ENCODE results near the gene RAD51B.
"Not testable (repeated sequence)": the region's sequence is repeated elsewhere in the genome, so short reads cannot be mapped to it uniquely, and the experiment has no call there.

RAD51B gene

DNA sequence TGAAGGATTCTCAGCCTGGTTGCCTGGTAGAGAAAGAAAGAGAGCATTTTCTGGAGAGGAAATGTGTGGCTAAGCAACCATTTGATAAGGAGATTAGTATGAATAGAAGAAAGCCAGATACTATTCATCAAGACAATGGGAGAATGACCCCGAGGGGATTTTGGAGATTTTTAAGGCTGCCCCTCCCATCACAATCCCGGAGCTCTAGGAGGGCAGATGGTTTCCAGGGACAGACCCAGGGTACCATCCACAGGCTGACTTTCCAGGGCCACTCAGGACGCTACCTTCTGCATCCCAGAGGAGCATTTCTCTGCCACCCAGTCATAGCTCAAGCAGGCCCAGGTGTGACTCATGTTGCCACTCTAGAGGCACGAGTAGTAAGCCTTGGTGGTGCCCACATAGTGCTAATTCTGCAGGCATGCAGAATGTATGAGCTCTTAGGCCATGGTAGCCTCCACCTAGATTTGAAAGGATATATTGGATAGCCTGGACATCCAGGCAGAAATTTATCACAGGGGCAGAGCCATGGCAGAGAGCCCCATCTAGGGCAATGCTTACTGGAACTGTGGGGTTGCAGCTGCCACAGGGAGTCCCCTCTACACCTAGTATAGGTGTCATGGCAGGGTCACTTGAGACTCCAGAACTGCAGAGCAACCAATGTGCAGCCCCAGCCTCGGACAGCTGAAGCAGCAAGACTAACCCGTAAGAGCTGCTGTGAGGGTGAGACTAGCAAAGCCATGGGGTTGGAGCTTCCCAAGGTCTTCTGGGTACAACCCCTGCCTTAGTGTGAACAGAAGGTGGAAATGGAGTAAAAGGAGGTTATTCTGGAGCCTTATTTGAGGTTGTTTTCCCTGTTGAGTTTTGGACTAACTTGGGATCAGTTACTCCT is 607.3 kb downstream of the RAD51B start:
- Histone ChIP-seq H3K9me3 (ENCODE audit: insufficient read depth, low read depth, low read length) (no peaks in the 10 kb centered on the region), H3K27ac (ENCODE audit: low read depth, low read length) (no peak overlapping the region), H3K36me3 (ENCODE audit: insufficient read depth, low read length) (no peaks in the 10 kb centered on the region), H3K4me1 (ENCODE audit: insufficient read depth, low read length) (peaks cover 8% of the 10 kb centered on the region; the same call in 1 of the 2 replicates), H3K27me3 (ENCODE audit: insufficient read depth, low read length) (no peaks in the 10 kb centered on the region), H3K9ac (ENCODE audit: low read depth, low read length) (no peak overlapping the region), H3K4me3 (ENCODE audit: low read length) (no peak overlapping the region)
- WGBS, result 81% methylated on average over 6 of the region's 6 CpGs

DNA sequence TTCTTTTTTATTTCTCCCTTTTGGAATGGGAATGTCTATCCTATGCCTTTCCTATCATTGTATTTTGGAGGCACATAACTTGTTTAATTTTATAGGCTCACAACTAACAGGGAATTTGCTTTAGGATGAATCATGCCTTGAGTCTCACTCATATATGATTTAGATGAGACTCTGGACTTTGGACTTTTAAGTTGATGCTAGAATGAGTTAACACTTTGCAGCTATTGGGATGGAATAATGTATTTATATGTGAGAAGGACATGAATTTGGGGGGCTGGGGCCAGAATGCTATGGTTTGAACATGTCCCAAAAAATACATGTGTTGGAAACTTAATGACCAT is 607.9 kb downstream of the RAD51B start:
- H3K27ac ChIP-seq (ENCODE audit: low read depth, low read length), result no peak overlapping the region

DNA sequence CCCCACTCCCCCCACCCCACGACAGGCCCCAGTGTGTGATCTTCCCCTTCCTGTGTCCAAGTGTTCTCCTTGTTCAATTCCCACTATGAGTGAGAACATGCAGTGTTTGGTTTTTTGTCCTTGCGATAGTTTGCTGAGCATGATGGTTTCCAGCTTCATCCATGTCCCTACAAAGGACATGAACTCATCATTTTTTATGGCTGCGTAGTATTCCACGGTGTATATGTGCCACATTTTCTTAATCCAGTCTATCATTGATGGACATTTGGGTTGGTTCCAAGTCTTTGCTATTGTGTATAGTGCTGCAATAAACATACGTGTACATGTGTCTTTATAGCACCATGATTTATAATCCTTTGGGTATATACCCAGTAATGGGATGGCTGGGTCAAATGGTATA is 609.3 kb downstream of the RAD51B start:
- not testable (repeated sequence) for H3K27ac ChIP-seq (ENCODE audit: low read depth, low read length); H3K27me3 ChIP-seq (ENCODE audit: insufficient read depth, low read length); H3K9me3 ChIP-seq (ENCODE audit: insufficient read depth, low read depth, low read length); H3K36me3 ChIP-seq (ENCODE audit: insufficient read depth, low read length); H3K4me3 ChIP-seq (ENCODE audit: low read length); H3K9ac ChIP-seq (ENCODE audit: low read depth, low read length); H3K4me1 ChIP-seq (ENCODE audit: insufficient read depth, low read length)
- WGBS, result 92% methylated on average over 5 of the region's 5 CpGs

More for the DNA sequence above, 607.9 kb downstream of the RAD51B start:
- no peaks in the 10 kb centered on the region for H3K36me3 ChIP-seq (ENCODE audit: insufficient read depth, low read length)
- no peak overlapping the region for H3K9ac ChIP-seq (ENCODE audit: low read depth, low read length)
- no peaks in the 10 kb centered on the region for H3K9me3 ChIP-seq (ENCODE audit: insufficient read depth, low read depth, low read length)
- H3K4me1 ChIP-seq (ENCODE audit: insufficient read depth, low read length), result peaks cover 8% of the 10 kb centered on the region; the same call in 1 of the 2 replicates
- no peak overlapping the region for H3K4me3 ChIP-seq (ENCODE audit: low read length)
- no peaks in the 10 kb centered on the region for H3K27me3 ChIP-seq (ENCODE audit: insufficient read depth, low read length)

DNA sequence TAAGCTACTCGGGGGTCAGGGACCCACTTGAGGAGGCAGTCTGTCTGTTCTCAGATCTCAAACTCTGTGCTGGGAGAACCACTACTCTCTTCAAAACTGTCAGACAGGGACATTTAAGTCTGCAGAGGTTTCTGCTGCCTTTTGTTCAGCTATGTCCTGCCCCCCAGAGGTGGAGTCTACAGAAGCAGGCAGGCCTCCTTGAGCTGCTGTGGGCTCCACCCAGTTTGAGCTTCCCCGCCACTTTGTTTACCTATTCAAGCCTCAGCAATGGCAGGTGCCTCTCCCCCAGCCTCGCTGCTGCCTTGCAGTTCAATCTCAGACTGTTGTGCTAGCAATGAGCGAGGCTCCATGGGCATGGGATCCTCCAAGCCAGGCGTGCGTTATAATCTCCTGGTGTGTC is 614.6 kb downstream of the RAD51B start:
- H3K27me3 ChIP-seq (ENCODE audit: insufficient read depth, low read length); H3K36me3 ChIP-seq (ENCODE audit: insufficient read depth, low read length): not testable (repeated sequence)
- WGBS, result 76% methylated on average over 6 of the region's 6 CpGs

DNA sequence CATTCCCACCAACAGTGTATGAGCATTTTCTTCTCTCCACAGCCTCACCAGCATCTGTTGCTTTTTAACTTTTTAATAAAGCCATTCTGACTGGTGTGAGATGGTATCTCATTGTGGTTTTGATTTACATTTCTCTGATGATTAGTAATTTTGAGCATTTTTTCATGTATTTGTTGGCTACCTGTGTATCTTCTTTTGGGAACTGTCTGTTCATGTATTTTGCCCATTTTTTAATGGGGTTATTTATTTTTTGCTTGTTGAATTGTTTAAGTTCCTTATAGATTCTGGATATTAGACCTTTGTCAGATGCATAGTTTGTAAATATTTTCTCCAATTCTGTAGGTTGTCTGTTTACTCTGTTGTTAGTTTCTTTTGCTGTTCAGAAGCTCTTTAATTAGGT is 616.1 kb downstream of the RAD51B start:
- H3K27me3 ChIP-seq (ENCODE audit: insufficient read depth, low read length); H3K9me3 ChIP-seq (ENCODE audit: insufficient read depth, low read depth, low read length); H3K27ac ChIP-seq (ENCODE audit: low read depth, low read length); H3K4me1 ChIP-seq (ENCODE audit: insufficient read depth, low read length); H3K9ac ChIP-seq (ENCODE audit: low read depth, low read length); H3K36me3 ChIP-seq (ENCODE audit: insufficient read depth, low read length); H3K4me3 ChIP-seq (ENCODE audit: low read length): not testable (repeated sequence)

More for the DNA sequence above, 614.6 kb downstream of the RAD51B start:
- not testable (repeated sequence) for H3K4me3 ChIP-seq (ENCODE audit: low read length); H3K4me1 ChIP-seq (ENCODE audit: insufficient read depth, low read length); H3K9me3 ChIP-seq (ENCODE audit: insufficient read depth, low read depth, low read length); H3K9ac ChIP-seq (ENCODE audit: low read depth, low read length); H3K27ac ChIP-seq (ENCODE audit: low read depth, low read length)

DNA sequence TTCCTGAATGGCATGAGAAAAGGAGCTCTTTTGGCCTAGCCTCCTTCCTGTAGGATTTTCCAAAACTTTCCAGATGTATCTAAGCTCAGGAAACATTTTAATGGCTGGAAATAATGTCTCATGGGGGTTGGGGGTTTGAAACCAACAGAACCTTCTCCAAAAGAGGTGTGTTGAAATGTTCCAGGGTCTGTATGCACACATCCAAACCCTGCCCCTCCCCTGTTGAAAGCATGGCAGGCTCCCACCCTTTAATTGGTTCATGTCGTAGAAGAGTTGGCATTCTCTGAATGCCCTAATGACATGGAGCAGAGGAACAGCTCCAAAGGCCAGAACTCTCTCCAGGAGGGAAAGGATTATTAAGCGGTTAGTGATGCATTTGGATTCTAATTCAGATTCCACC is 620.1 kb downstream of the RAD51B start:
- Histone ChIP-seq H3K27me3 (ENCODE audit: insufficient read depth, low read length) (no peaks in the 10 kb centered on the region), H3K9me3 (ENCODE audit: insufficient read depth, low read depth, low read length) (no peaks in the 10 kb centered on the region), H3K36me3 (ENCODE audit: insufficient read depth, low read length) (no peaks in the 10 kb centered on the region), H3K27ac (ENCODE audit: low read depth, low read length) (no peak overlapping the region), H3K4me3 (ENCODE audit: low read length) (no peak overlapping the region), H3K4me1 (ENCODE audit: insufficient read depth, low read length) (no peaks in the 10 kb centered on the region), H3K9ac (ENCODE audit: low read depth, low read length) (no peak overlapping the region)
- WGBS, result 95% methylated on average over 2 of the region's 2 CpGs

DNA sequence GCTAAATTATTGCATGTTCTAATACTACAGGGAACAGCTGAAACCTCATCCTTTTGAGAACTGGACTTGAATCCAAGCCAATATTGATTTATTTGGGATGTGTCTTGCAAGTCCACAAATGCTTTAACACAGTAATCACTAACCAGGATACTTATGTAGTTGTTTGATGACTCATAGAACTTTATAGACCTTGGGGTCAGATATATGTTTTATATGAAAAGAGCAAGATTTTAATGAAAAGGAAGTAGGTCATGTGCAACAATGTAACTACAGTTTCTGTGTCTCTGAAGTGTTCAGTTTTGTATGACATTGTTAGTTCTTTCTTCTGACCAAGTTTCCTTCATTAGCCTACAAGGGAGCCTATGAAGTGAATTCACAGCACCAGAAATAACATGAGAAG is 621.2 kb downstream of the RAD51B start:
- no peaks in the 10 kb centered on the region for H3K27me3 ChIP-seq (ENCODE audit: insufficient read depth, low read length)
- H3K27ac ChIP-seq (ENCODE audit: low read depth, low read length), result no peak overlapping the region
- H3K4me3 ChIP-seq (ENCODE audit: low read length), result no peak overlapping the region
- H3K9ac ChIP-seq (ENCODE audit: low read depth, low read length), result no peak overlapping the region
- H3K9me3 ChIP-seq (ENCODE audit: insufficient read depth, low read depth, low read length), result no peaks in the 10 kb centered on the region
- H3K36me3 ChIP-seq (ENCODE audit: insufficient read depth, low read length), result no peaks in the 10 kb centered on the region
- no peaks in the 10 kb centered on the region for H3K4me1 ChIP-seq (ENCODE audit: insufficient read depth, low read length)

DNA sequence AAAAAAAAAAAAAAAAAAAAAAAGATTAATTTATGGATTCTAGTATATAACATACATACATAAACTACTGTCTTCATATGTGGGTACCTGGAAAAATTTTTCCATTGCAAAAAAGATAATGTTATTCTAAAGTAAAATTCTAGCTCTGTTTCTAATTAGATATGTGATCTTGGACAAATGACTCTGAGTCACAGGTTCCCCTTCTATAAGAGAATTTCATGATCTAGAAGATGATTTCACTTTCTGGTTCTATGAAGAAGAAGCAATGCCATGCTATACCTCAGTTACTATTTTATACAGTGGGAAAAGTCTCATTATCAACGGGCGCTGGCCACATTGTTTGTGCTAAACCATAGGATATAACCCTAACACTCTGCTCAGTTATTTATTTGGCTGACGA is 622.0 kb downstream of the RAD51B start:
- Histone ChIP-seq H3K9me3 (ENCODE audit: insufficient read depth, low read depth, low read length) (no peaks in the 10 kb centered on the region), H3K4me1 (ENCODE audit: insufficient read depth, low read length) (no peaks in the 10 kb centered on the region), H3K9ac (ENCODE audit: low read depth, low read length) (no peak overlapping the region), H3K36me3 (ENCODE audit: insufficient read depth, low read length) (no peaks in the 10 kb centered on the region), H3K27me3 (ENCODE audit: insufficient read depth, low read length) (no peaks in the 10 kb centered on the region), H3K27ac (ENCODE audit: low read depth, low read length) (no peak overlapping the region), H3K4me3 (ENCODE audit: low read length) (no peak overlapping the region)
- WGBS, result 96% methylated on average over 3 of the region's 3 CpGs

DNA sequence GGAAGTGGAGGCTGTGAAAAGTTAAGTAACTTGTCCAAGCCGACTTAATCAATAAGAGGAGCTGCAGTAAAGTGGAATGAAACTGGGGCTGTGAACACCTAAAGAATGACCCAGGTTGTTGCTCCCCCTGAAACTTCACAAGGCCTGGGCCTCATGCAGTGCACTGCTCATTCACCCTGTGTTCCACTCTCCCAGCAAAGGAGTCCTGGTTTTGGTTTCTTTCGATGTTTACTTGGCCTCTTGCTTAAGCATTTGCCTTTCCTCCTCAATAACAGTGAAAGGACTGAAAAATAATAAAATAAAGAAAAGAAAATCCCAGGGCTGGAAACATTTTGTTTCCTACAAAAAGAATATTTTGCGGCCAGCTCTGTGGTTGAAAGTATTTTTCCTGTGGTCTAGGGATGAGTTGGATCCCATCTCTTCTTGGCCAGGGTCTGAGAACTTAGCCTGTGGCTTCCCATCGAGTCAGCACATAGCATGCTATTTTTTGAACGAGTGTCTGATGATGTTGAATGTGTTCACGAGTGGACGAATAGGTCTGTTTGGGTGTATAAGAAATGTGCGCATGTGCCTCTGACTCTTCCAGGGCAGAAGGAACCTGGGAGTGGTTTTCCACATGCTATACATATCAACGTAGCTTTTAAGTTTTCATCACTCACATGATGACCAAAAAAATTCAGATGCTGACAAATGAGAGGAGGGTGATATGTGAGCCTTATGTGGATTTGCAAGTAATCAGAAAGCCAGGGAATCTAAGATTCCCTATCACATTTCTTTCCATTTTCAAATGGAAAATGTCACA is 623.5 kb downstream of the RAD51B start:
- Histone ChIP-seq H3K27ac (ENCODE audit: low read depth, low read length) (no peak overlapping the region), H3K4me3 (ENCODE audit: low read length) (no peak overlapping the region), H3K4me1 (ENCODE audit: insufficient read depth, low read length) (peaks cover 3% of the 10 kb centered on the region; the same call in 1 of the 2 replicates), H3K36me3 (ENCODE audit: insufficient read depth, low read length) (no peaks in the 10 kb centered on the region), H3K27me3 (ENCODE audit: insufficient read depth, low read length) (no peaks in the 10 kb centered on the region), H3K9me3 (ENCODE audit: insufficient read depth, low read depth, low read length) (no peaks in the 10 kb centered on the region), H3K9ac (ENCODE audit: low read depth, low read length) (no peak overlapping the region)
- 94% methylated on average over 8 of the region's 9 CpGs for WGBS

DNA sequence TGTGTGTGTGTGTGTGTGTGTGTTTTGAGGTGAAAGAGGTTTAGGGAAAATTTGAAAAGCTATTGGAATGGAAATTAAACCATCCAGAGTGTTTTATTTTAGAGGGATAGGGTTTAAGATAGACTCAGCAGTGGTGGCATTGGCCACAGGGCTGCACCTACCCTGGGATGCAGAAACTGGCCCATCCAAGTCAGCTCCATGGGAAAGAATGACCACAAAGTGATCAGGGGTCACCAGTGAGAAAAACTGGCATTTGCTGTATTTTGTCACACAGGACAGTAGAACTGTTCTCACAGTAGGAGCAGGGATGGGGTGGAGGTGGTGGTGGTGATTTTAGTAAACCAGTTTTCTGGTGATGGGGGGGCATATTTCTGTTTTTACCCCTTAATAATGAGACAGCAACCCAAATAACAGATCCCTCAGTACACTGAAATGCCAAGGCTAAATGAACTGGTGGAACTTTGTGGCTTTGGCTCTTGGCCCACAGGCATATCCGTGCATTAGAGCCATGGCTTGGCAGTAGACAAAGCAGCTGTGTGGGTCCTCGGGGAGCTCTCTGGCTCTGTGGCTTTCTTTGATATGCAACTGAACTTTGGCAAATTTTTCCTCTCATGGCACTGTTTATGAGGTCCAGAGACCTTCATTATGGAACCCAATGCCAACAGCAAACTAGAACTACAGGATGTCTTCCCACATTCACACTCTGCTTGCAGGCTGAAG is 625.0 kb downstream of the RAD51B start:
- no peak overlapping the region for H3K27ac ChIP-seq (ENCODE audit: low read depth, low read length)
- H3K9ac ChIP-seq (ENCODE audit: low read depth, low read length), result no peak overlapping the region
- WGBS, result 93% methylated on average over 2 of the region's 2 CpGs

More for the DNA sequence above, 625.0 kb downstream of the RAD51B start:
- H3K9me3 ChIP-seq (ENCODE audit: insufficient read depth, low read depth, low read length), result no peaks in the 10 kb centered on the region
- H3K4me3 ChIP-seq (ENCODE audit: low read length), result no peak overlapping the region
- no peaks in the 10 kb centered on the region for H3K27me3 ChIP-seq (ENCODE audit: insufficient read depth, low read length)
- no peaks in the 10 kb centered on the region for H3K36me3 ChIP-seq (ENCODE audit: insufficient read depth, low read length)
- H3K4me1 ChIP-seq (ENCODE audit: insufficient read depth, low read length), result peaks cover 19% of the 10 kb centered on the region

Measured in HUES64 (cell line).